ENCODE measurements around the gene COA7.
"Not testable (repeated sequence)": the region's sequence is repeated elsewhere in the genome, so short reads cannot be mapped to it uniquely, and the experiment has no call there.

DNA sequence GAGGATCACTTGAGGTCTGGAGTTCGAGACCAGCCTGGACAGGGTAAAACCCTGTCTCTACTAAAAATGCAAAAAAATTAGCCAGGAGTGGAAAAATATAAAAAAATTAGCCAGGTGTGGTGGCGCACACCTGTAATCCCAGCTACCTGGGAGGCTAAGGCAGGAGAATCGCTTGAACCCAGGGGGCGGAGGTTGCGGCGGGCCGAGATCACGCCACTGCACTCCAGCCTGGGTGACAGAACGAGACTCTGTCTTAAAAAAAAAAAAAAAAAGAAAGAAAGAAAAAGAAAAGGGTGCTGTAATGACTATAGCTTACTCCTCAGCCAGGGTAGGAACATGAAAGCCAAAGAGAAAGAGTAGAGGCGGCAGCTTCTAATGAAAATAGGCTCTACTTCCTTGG is 4.8 kb downstream of the COA7 start:
- TF ChIP-seq, protein P1, sequence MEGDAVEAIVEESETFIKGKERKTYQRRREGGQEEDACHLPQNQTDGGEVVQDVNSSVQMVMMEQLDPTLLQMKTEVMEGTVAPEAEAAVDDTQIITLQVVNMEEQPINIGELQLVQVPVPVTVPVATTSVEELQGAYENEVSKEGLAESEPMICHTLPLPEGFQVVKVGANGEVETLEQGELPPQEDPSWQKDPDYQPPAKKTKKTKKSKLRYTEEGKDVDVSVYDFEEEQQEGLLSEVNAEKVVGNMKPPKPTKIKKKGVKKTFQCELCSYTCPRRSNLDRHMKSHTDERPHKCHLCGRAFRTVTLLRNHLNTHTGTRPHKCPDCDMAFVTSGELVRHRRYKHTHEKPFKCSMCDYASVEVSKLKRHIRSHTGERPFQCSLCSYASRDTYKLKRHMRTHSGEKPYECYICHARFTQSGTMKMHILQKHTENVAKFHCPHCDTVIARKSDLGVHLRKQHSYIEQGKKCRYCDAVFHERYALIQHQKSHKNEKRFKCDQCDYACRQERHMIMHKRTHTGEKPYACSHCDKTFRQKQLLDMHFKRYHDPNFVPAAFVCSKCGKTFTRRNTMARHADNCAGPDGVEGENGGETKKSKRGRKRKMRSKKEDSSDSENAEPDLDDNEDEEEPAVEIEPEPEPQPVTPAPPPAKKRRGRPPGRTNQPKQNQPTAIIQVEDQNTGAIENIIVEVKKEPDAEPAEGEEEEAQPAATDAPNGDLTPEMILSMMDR (IDR thresholded peaks at IDR 0.05): not testable (repeated sequence)
- not testable (repeated sequence) for TF ChIP-seq POLR2A (IDR thresholded peaks at IDR 0.05)

All from right lobe of liver (tissue), 4 donors.